Activated CD4-positive, alpha-beta T cell treated with anti-CD3 and anti-CD28 coated beads, Interleukin-2, amount 50 U/mL, for 24 hours (primary cell): ENCODE results near the gene BTBD2.

Source experiments
- DNase-seq, 2 donors: peaks; one replicate each; pipeline ENCODE4 v3.0.0-alpha.2; 2020; ENCODE audit warnings: low read depth in 1 of 2, low spot score in 1 of 2

Gene BTBD2

DNA sequence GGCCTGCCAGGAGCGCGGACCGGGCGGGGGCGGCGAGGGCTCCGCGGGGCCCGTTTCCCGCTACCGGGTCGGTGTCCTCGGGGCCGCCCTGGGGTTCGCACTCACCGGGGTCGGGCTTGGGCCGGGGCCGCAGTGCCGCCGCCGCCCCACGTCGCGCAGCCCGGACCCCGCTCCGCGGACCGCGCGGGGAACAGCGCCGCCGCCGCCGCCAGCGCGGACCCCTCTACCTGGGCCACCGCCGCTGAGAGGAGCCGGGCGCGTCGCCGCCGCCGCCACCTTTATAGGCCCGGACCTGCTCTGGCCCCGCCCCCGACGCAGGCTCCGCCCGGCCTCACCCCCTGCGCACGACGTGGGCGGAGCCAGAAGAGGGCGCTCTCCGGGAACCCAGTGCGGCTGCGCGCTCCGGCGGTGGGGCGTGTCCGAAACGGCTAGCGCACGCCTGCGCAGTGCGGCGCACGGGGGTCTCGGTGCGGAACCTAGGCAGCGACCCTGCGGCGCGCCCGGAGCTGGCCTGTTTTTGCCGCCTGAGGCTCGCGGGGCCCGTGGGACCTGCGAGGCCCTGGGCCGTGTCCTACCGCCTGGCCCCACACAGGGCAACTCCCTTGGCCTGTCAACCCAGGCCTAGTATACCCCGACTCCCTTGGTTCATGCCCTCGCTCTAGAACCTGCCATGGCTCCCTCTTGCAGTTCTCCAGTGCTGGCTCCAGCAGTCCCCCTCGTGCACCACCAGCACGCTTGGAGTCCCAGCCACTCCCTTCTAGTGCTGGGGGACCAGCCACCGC lies 35.7 kb upstream of the BTBD2 start, which contains the start of gene MKNK2:
Gene MKNK2, minus strand, starts transcription at position 254 of the 782 bp plus-strand sequence. CDS start 393 bp downstream, outside the sequence.
- DNase-seq = peak; percentile 93 to 94

DNA sequence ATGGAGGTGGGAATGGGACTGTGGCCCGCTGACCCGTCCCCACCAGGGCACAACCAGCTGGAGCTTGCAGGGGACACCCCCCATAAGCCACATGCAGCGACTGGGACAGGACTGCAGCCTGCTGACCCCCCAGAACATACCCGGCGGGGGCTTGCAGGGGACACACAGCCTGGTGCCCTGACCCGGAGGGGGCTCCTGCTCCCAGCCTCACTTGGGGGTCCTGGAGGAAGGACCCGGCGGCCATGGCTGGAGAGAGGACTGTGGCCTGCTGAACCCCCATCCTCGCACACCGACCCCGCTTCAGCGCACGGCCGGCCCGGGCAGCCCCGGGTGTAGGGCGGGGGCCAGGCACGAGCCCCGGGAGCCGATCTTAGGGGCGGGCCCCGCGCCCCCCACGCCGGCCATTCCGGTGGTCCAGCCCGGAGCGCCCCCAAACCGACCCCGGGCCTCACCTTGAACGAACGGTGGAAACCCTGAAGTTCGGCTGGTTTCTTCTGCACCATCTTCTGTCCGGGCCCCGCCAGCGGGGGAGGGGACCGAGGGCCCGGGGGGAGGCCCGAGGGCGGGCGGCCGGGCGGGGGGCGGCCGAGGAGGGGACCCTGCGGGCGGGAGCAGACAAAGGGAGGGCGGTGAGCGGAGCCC lies 35.0 kb upstream of the BTBD2 start:
- DNase-seq = no peak

DNA sequence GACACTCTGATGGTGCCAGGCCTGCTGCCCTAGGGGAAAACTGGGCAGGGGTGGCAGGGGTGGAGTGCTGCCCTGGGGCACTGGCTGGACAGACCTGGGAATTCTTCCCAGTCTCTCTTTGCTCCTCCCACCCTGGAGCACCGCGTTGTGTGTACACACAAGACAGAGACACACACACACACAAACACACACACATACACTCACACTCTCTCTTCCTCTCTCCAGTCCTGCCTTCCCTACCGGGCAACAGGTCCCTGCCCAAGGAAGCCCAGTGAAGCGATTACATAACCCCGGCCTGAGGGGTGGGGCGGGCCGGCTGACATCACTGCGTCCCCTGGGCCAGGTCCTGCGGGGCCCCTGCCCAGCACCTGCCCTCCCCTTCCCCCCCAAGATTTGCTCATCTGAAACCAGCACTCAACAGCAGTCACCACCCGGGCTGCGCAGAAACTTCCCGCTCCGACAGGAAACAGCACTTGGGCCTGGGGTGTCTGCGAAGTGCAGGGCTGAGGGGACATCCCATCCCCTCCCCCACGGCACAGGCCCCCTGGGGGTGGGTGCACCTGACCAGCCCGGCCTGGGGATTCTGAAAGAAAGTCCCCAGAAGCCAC lies 34.3 kb upstream of the BTBD2 start:
- peak in 1 of 2 donors; percentile 55 for DNase-seq

DNA sequence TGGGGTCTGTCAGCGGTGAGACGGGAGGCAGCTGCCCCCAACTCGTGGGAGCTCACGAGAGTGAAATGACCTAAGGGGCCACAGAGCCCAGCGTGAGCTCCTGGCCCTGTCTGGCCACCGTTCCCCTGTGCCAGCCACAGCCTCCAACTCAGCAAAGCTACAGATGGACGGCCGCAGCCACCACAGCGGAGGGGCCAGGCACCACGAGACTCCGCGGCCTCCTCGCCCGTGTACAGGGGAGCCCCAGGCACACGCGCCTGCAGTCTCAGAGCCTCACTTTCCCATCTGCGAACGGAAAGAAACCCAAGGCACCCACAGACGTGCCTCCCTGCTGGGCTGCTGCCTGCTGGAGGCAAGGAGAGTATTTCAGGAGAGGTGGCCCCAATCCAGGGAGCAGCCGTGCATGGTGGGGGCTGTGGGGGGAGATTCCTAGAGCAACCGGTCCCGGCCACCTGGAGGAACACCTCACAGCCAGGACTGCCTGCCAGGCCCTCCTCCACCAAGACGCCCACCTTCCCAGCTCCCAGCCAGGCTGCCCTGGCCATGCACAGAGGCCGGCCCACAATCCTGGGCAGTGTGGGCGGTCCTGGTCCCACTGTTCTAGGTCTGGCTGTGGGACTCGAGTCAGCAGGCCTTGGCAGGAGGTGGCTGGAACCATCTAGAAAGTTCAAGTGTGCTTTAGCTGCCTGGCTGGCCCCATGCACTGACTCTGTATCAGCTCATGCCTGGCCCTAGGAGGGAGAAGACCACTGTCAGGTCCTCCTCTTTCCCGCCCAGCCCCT lies 33.6 kb upstream of the BTBD2 start:
- no peak for DNase-seq

DNA sequence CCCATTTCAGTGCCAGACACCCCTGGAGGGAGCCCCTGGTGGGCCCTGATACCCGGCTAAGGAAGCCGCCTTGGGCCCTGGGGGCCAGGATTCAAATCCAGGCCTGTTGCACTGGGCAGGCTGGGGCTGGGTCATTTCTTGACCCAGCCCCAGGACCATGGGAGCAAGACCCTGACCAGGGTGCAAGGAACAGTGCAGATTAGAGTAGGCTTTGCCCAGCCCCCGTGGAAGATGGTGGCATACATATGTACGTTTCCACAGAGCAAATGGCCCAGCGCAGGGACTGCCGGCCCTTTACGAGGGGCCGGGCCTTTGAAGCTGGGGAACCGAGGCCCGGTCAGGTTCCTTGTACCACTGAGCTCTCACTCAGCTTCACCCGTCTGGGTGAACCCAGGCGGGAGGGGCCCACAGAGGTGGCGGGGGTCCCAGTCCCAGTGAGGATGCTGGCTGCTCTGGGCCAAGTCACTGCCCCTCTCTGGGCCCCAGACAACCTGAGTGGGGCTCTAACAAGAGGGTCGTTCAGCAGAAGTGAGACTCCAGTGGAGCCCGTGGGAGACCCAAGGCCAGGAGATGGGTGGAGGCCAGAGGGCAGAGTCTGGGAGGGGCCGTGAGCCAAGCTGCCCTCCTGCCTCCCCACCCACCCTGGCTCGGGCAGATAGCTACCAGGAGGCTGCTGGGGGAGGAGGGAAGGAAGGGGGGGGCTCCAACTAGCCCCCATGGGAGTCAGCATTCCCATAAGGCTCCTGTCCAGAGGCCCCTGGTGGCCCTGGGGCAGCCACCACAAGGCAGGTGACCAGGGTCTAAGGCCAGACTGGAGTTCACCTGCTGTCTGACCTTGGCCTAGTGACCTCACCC lies 32.8 kb upstream of the BTBD2 start:
- no peak for DNase-seq

DNA sequence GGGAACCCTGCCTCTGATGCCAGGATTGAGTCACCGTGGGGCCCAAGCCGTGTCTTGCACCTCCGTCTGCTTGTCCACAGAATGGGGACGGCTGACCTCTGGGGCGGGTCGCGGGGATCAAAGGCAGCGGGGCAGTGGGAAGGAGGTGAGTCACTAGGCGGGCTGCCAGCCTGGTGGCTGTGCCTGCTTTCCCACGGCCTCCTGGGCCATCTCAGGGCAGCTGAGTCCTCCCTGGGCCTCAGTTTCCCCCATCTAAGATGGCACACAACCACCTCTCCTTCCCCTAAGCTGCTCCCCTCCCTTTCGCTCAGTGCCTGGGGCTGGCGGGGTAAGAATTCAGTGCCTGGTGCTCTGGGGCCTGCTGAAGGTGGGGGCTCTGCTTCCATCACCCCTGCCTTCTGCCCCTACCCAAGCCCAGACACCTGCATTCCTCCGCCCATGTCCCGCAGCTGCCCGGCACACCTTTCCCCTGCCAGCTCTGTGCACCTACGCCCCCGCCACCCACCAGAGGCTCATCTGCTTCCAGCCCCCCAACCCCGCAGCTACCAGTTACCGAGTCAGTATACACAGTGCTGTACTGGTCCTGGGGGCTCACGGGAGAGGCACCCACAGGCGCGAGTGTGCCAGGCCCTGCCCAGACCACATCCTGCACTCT lies 32.1 kb upstream of the BTBD2 start:
- DNase-seq = no peak

DNA sequence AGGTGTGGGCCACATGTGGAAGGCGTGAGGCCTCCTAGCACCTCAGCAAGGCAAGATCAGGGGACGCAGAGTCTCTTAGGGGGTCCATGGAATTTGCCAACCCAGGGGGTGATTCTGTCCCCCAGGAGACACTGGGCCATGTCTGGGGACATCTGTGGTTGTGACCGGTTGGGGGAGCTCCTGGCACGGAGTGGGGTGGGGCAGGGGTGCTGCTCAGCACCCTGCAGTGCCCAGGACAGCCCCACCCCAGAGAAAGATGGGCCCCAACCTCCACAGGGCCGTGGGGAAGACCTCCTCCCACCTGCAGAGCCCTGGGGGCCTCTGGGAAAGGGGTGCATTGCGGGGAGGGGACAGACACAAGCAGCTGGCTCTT lies 31.5 kb upstream of the BTBD2 start:
- DNase-seq = no peak

DNA sequence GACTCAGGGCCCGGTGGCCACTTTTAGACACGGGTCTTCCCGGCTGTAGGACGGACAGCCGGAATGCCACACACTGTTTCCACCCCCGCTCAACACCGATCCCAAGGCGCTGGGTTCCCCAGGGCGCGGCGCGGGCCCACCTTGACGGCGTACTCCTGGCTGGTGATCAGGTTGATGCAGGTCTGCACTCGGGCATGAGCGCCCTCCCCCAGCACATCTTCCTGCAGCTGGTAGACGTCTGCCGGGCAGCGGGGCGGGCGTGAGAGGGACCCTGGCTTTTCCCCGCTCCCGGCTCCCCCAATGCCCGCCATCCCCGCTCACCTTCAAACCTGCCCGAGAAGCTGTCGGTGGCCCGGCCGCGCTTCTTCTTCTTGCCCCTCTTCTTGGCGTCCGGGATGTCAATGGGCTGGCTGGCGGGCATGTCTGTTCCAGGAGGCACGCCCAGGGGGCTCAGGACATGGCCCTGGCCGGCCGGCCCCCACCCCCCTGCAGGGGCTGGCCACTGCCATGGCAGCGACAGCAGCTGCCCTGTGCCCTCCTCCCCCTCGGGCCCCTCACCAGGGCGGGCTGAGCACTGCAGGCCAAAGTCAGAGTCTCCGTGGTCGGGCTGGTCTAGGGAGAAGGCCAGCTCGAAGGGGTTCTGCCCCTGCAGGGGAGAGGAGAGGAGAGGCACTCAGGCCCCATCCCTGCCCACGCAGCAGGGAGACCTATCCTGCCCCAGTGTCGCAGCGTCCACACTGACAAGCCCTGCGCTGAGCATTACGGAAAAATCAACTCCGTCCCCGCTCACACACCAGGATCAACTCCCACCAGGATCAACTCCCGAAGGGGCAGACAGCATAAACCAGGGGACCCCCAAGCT lies 30.8 kb upstream of the BTBD2 start:
- no peak for DNase-seq

DNA sequence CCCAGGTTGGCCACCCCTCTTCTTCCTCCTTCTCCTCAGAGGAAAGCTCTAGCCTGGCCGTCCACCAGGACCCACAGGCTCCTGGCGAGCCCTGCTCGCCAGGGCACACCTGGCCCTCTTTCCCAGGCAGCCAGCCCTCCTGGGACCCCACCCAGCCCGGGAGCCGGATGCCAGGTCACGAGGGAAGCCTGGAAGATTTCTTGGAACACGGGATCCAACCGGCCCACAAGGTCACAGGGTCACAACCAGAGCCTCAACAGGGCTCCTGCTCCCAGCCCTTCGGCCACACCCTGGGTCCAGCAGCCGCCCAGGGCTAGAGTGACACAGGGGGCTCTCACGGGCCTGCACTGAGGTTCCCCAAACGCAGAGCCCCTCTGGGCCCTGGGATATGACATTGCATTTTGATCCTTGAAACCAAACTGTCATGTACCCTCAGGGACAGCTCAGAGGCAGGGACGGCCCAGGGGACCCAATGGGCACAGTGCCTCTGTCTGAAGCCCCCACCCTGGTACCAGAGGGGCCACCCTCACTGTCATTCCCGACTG lies 30.1 kb upstream of the BTBD2 start:
- DNase-seq = no peak

DNA sequence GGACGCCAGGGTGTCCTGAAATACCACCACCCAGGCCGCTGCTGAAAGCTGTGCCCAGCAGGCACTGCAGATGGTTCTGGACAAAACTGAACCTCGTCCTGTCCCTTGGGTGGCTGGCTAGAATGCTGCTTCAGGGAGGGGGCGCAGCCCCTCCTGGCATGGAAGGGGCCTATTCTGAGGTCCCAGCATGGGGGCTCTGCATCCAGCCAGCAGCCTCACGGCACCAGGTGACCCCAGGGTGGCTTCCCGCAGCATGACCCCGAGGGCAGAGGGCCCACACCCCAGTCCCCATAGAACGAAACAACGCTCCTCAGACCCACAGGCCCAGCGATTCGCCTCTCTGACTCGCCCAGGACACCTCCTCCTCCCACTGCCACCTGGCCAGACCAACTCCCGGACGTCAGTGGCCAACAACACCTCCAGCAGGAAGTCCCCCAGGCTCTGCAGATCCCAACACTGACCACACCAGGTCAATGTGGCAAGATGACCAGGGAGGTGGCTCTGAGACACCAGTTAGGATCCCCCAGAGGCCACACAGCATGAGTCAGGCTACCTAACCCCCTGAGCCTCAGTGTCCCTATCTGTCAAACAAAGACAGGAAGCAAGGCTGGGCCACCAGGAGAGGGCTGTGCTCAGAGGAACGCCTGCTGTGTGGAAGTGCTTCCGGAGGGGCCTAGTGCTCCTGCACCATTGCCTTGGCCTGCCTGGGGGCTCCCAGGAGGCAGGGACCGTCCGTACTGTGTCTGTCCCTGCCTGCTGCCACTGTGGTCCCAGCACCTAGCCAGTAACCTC lies 29.4 kb upstream of the BTBD2 start:
- DNase-seq = no peak

DNA sequence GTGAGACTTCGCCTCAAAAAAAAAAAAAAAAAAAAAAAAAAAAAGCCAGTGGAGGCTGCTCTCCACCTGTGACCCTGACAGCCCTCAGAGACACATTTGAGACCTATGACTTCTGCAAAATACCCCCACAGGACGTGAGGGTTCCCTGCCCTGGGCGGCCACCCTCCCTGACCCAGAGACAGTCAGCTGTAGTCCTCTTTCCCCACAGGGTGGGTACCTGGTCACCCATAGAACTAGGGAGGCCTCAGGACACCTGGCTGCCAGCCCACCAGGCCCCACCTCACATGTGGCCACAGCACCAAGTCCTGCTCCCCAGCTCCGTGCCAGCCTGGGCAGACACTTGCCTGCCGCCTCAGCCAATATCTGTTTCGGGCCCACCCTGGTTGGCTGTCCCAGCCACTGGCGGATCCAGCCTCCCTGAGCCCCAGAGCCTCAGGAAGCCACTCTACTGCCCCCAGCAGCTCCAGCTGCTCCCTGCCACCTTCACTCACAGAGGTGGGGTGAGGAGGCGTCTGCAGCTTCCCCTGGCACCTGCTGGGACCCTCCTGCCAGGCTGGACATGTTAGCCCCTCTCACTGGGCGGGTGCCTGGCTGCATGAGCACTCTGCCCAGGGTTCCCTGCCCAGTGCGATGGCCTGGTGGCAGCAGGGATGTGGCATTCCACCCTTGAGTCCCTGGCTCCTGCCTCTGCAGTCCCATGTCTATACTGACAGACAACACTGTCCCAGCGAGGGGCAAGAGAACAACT lies 28.6 kb upstream of the BTBD2 start:
- DNase-seq = no peak

DNA sequence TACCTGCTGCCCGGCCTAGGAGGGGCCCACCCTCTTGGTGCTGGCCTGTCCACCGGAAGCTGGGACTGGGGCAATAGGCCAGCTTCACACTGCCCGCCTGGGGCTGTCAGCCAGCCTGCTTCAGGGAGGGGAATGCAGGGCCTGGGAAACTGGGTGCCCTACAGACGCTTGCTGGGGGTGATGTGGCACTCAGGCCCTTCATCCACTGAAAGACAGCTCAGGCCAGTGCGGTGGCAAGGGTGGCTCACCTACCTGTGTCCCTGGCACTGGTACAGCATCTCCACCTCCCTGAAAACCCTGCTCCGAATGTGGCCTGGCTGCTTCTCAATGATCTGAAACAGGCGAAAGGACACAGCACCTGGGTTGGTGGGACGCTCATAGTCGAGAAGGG lies 27.7 kb upstream of the BTBD2 start:
- no peak for DNase-seq

DNA sequence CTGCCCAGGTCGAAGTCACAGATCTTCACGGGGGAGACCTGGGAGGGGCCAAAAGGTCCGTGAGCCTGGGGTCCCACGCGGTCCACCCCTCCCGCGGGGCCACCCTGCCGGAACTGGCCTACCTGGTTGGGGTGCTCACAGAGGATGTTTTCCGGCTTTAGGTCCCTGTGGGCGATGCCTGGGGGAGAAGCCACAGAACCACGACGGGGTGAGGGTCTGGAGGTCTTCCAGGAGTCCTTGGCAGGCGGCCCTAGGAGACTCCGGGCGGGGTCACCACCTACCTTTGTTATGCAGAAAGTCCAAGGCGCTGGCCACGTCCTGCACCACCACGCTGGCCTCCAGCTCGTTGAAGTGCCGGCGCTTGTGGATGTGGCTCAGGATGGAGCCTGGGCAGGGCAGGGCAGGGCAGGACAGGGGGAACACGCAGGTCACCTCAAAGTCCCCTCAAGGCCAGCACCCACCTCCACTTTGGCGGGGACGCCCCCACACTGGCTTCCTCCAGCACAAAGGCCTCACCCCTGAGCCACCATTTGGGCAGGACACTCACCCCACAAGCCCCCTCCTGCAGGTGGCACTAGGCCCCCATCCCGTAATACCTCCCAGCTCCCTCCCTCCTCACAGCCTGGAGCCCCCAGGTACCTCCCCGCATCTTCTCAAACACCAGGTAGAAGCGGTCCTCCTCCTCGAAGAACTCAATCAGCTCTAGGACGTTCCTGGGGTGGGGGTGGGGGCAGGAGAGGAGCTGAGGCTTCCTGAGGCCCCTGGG lies 27.2 kb upstream of the BTBD2 start:
- DNase-seq = no peak

DNA sequence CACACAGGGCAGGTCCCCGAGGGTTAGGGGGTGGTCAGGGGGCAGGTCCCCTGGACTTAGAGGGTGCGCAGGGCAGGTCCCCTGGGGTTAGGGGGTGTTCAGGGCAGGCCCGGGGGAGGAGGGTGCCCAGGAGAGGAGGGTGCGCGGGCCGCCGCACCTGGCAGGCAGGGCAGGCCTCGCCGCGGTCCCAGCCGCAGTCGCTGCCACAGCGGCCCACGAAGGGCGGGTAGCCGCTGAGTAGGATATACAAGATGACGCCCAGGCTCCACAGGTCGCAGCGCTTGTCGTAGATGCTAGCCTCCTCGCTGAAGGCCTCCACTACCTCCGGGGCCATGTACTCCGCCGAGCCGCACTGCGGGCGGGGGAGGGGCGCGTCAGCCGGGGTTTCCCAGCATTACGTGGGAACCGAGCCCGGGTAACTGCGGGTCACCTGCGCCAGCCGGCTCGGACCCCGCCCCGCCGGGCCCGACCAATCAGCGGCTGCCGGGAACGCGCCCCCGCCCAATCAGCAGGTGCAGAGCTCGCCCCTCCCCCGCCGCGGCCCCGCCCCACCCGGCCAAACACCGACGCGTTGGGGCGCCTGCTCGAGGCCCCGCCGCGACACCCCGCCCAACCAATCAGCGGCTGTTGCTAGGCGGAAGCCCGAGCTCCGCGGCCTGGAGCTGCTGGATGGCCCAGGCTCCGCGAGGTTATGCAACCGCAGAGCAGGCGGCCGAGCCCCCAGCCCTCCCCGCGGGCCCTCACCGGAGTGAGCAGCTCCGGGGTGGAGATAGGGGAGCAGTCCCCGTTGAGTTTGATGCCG lies 26.4 kb upstream of the BTBD2 start:
- peak; percentile 99 for DNase-seq

DNA sequence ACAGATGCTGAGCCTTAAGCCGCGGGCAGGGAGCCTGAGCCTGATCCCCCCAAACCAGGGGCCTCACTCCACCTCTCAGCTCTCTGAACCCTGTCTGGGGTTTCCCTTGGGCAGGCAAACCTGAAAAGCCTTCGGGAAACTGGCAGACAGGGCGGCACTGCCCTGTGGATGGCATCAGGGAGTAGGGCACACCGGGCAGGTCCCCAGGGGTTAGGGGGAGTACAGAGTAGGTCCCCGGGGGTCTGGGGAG lies 25.8 kb upstream of the BTBD2 start:
- no peak for DNase-seq
